ENCODE data around the gene ABHD16A.

ABHD16A gene

GRCh38 chr6:31639449-31639861 lies 63.7 kb downstream of the ABHD16A start:
- peak; percentile 85 for DNase-seq (ENCODE audit: low read depth)

GRCh38 chr6:31639043-31639442 lies 64.1 kb downstream of the ABHD16A start:
- DNase-seq (ENCODE audit: low read depth), result no peak

Measured in iris pigment epithelial cell (primary cell).